Left lobe of liver (tissue), 2 donors: ENCODE measurements around the gene CSTF3. TPM values are rescaled to one million over a fixed set of nuclear protein-coding genes. Genes with fewer than 3 reads are reported as not detected.
"Not testable (repeated sequence)": the region's sequence is repeated elsewhere in the genome, so short reads cannot be mapped to it uniquely, and the experiment has no call there.

Experiments used
- ATAC-seq: fragments of 200-7000 bp; cut with Tn5 transposase; one replicate; pipeline ENCODE4 v1.9.1; 2020; ENCODE audit warnings: mild to moderate bottlenecking, moderate library complexity
- DNase-seq: peaks from one replicate; pipeline ENCODE4 v3.0.0-alpha.2; 2020; ENCODE audit warnings: low spot score
- total RNA-seq: library from RNA; stranded (reverse); gene quantifications from one replicate; pipeline ENCODE4 v1.2.1, GENCODE V29; 2021
- donor health status: DM: no; HTN: no; CAD: no; lungs with moderate emphysema.
- donor health status: DM: no; HTN: yes; CAD: no.

Gene CSTF3
- total RNA-seq, 1 donor from 2014 or later = 9.9 TPM

DNA sequence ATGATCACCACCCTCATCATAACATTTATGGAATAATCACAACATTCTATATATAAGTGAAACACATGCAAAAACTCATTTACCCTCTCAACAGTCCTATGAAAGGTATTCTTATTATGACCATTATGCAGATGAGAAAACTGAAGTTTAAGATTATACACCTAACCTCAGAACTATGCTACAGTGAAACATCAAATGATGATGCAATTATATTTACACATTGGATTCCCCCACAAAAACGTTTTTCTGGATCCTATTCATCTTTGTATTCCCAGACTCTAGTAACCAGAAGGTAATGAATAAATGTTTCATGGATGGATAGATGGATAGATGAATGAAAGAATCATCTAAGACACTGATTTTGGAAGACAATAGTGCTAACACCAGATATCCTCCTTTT is 67.1 kb downstream of the CSTF3 start:
- DNase-seq = no peak
- ATAC-seq = no peak

DNA sequence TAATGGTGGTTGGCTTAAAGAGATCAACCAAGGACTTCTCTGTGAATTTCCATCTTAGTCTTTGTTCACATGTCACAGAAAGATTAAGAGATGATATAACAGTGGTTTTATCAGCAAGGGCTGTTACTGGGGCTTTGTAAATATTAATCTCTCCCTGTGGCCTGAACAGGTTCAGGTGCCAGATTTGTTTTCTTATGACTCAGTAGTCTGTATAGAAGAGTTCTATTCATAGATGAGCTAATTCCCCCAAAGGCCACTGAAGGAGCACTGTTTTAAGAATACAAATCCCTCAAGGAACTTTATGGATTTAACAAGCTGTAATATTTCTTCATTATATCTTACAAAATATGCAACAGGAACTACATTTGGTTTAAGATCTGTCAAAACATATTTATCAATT is 71.5 kb downstream of the CSTF3 start:
- ATAC-seq = no peak
- no peak for DNase-seq

DNA sequence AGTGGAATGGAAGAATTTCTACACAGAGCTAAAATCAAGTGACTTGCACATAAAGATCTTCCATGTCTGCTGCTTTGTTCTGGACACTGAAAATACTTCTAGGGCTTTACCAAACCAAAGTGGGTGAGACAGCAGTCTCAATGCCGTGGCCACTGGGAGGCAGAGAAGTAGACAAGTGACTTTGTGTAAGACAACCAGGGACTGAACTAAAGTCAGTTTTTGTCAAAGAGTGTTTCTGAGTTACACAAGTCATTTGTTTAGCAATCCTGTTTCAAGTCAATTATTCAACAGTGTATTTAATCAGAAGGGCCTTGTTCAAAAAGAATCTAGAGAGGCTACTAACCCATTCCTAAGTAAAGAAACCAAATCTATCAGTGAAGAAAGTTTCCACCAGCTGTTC is 75.3 kb downstream of the CSTF3 start:
- DNase-seq (no peak), ATAC-seq (peak; percentile 71)

DNA sequence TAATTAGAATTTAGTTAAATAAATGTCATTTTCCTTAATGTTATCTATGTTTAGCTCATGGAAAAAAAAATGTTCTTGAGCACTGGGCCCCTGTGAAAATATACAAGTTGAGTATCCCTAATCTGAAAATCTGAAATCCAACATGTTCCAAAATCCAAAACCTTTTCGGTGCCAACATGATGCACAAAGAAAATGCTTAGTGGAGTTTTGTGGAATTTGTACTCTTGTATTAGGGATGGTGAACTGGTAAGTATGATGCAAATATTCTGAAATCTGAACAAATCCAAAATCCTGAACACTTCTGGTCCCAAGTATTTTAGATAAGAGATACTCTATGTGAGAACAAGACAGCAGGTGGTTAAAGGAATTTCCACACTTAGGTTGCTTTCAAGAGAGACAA is 77.4 kb downstream of the CSTF3 start:
- ATAC-seq (peak; percentile 24), DNase-seq (no peak)

DNA sequence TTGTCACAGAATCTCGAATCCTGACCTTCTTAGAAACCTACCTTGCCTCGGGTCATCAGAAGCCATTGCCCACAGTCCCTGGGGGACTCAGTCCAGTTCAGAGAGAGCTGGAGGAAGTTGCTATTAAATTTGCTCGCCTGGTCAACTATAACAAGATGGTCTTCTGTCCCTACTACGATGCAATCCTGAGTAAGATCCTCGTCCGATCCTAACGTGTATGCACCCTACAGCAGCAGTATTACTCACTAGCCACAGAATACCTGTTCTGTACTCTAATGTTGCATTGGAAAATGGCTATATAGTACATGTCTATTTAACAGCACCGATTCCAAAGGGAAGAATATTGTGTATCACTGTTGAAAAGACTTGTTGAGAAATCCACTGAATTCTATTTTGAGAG is 88.8 kb downstream of the CSTF3 start:
- ATAC-seq (no peak), DNase-seq (no peak)

DNA sequence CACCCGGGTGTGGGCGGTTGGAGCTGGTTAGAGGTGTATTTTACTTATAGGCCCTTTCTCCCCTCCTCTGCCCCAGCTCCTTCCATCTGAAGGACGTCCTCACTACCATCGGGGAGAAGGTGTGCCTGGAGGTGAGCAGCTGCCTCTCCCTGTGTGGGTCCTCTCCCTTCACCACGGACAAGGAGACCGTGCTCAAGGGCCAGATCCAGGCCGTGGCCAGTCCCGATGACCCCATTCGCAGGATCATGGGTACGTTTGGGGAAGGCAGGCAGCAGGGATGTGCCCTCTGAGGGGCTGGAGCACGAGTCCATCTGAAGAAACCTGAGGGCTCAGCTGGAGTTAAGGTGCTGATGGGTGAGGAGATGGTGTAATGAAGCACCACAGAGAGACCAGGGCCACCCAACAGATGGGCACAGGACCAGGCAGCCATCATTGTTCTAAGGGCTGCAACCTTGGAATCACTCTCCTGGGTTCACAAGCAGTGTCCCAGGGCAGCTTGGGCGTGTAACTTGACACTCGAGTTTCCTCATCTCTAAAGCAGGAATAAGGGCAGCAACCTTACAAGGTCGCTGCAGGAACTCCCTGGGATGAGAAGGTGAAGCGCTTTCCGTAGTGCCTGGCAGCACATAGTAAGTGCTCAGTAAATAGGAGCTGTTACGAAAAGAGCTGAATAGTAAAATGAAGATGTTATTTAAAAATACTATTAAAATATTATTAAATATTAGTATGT is 92.5 kb downstream of the CSTF3 start:
- ATAC-seq = no peak
- DNase-seq = no peak

DNA sequence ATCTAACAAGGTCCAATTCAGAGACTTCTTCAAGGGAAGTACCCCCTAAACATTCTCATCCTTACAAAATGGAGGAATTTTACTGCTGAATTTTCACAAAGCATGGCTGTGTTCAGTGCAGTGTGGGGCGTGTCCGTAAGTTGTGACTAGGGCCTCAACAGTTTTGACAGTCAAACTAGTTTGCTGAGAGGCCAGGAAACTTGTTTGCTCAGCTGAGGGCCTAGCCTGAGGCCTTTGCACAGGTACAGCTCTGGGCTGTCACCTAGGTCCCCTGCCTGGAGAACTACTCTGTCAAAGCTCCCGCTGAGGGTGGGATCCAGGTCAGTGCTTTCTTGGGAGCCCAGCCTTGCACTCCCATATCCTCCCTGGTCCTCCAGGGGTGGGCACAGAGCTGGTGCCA is 94.0 kb downstream of the CSTF3 start:
- DNase-seq (no peak), ATAC-seq (no peak)

DNA sequence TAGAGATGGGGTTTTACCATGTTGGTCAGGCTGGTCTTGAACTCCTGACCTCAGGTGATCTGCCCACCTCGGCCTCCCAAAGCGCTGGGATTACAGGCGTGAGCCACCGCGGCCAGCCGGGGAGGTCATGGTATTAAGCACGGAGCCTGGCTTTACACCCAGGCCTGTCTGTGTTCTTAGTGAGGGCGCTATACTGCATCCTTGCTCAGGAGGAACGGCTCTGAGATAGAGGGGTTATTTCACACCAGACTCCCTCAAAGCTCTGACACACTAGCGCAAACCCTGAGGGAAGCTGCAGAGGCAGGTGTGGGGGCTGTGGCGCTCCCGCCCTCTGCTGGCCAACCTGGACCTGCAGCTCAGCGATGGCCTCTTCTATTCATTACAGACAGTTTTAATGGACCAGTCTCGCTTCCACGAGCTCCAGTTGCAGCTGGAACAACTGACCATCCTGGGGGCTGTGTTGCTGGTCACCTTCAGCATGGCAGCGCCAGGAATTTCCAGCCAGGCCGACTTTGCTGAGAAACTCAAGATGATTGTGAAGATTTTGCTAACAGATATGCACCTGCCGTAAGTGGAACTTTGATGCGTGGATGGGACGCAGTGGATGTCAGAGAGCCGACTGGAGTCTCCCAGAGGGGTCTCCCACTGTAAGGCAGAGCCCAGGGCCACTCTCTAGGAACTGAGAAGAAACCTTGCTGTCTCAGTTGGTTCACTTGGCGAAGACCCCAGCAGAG is 95.7 kb downstream of the CSTF3 start:
- ATAC-seq (peak; percentile 93), DNase-seq (peak; percentile 77)

DNA sequence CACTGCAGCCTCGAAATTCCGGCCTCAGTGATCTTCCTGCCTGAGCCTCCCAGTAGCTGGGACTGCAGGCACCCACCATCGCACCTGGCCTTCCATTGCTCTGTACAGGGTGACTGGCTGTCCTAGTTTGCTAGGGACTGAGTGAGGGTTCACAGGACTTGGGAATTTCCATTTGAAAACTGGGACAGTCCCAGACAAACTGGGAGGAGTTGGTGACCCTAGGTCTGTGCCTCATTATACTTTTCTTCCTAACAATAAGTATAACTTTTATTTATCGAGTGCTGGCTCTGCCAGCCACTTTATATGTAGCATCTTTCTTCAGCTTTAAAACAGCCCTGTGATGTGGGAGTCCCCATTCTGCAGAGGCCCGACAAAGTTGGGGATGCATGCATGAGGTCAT is 96.4 kb downstream of the CSTF3 start:
- DNase-seq (no peak), ATAC-seq (no peak)

DNA sequence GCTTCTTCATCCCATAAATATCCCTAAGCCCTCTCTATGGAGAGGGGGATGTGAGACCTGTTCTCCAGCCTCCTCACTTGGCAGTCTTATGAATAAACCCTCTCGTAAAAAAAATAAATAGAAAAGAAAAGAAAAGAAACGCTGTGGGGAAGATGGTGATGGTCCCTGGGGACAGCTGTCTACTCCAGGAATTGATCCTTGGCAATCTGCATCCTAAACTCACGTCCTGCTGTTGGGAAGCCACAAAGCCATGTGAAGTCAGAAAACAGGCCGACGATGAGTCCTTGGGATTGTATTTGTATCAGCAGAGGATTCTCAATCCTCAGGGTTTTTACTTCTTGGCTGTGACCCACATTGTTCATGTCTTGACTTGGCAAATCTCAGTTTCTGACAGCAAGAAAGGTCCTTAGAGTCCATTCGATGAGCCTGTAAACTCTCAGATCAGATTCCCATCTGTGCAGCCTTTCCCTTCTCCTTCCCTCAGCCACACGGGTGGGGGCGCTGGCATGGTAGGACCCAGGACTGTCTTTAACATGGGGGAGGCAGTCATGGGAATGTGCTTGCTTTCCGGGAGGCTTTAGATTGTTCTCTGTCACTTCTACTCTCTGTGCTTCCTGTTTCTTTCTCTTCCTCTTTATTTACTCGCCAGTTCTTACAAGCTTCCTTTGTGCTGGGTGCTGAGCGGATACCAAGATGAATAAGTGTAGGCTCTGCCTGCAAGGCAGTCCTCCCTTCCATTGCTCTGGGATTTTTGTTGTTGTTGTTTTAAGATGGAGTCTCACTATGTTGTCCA is 97.1 kb downstream of the CSTF3 start:
- no peak for ATAC-seq
- no peak for DNase-seq

DNA sequence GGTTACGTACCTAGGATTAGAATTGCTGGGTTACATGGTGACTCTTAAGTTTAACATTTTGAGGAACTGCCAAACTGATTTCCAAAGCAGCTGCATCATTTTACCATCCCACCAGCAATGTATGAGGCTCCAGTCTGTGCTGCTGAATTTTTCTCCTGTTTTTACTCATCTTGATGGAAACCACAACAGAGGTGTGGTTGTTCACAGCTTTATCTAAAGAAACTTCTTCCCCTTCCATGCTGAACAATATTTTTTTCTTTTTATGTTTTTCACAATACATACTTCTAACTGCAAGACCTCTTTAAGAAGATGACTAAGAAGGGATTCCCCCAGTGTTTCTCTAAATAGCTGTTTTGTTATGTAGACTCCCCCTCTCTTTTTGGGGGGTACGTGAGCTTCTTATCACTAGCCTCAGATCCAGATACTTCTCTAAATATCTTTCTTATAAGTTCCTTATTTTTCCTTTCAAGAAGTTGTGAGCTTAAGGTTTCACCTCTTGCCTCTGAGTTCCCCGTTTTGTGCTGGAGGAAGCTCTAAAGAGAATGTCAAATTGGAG is 97.9 kb downstream of the CSTF3 start:
- ATAC-seq = no peak
- no peak for DNase-seq

DNA sequence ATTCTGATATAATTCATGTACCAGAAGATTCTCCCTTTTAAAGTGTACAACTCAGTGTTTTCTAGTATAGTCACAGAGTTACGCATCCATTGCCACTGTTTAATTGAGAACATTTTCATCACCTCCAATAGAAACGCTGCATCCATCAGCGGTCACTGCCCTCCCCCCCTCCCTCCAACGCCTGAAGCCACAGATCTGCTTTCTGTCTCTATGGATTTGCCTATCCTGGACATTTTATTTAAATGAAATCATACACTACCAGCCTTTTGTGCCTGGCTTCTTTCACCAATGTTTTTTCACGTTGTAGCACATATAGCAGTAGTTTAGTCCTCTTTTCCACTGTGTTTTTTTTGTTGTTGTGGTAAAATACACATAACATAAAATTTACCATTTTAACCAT is 99.1 kb downstream of the CSTF3 start:
- DNase-seq (no peak), ATAC-seq (no peak)

DNA sequence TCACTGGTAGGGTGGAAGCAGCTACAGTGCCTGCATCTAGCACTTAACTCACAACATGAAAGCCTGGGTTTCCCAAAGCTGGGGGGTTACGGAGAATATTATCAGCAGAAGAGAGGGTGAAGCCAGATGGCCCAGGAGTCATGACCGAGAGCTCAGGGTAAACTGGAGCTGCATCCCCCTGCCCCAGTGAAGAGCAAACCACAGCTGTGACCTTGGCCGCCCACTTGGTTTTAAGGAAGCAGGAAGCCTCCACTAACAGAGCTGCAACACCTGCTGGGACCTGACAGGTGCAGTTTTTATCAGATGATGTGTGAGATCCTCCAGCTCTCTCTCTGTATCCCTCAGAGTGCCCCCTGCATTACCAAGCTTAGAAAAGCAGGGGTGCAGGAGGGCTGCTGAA is 101.0 kb downstream of the CSTF3 start:
- ATAC-seq (no peak), DNase-seq (no peak)

DNA sequence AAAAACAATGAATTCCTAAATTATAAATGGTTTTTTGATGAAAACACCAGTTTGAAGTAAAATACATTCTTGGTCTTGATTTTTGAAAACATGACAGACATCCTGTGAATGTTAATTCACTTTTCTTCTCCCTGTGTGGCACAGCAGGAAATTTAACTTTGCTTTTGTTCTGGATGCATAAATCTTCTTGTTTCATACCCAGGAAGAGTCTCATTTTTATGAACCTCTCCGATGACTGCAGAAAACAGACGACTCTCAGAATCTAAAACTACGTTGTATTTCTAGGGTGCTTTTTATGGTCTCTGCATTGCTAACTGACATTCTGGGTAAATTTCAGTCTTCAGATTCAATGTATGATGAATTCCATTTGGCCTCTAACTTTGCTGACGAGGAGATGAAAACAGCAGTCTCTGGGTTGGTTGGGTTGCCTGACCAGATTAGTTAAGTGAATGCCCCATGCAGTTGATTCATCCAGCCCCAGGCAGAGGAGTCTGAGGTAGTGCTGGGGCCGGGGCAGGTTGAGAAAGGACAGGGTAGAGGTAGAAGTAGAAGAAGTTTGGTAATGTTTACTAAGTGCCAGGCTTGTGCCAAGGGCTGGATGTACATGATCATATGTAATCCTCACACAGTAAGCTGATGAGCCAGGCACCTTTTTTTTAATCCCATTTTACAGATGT is 101.8 kb downstream of the CSTF3 start:
- DNase-seq (no peak), ATAC-seq (no peak)

DNA sequence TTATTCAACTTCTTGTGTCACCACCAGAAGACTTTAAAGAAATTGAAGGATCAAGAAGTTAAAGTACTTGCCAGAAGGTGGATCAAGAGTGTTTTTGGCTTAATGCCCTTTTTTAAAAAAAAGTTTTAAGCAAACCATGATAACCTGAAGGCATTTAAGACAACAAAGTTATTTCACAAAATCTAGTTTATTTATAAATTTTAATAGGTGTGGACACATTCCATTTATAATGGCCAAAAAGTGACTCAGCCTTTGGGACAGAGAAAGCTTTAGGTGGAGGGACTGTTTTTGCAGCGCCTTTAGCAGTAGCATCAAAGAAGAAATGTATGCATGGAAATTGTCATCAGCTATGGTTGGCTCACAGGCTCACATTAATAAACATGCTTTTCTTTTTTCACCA is 104.0 kb downstream of the CSTF3 start:
- no peak for DNase-seq
- no peak for ATAC-seq

DNA sequence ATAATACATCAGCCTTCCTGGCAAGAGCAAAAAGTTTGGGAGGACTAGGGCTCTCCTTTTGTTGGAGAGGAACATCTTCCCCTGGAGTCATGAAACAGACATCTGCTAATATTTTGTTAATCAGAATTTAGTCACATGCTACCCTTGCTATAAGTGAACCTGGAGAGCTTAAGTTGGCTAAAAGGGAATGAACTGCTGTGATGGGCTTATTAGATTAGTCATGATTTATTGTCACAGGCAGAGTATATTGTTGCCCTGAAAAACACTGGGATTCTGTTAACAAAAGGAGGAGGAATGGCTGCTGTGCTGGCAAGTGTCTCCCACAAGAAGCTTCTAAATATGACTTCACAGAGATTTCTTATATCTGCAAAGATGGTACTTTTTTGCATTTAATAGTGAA is 105.9 kb downstream of the CSTF3 start:
- ATAC-seq = no peak
- no peak for DNase-seq

DNA sequence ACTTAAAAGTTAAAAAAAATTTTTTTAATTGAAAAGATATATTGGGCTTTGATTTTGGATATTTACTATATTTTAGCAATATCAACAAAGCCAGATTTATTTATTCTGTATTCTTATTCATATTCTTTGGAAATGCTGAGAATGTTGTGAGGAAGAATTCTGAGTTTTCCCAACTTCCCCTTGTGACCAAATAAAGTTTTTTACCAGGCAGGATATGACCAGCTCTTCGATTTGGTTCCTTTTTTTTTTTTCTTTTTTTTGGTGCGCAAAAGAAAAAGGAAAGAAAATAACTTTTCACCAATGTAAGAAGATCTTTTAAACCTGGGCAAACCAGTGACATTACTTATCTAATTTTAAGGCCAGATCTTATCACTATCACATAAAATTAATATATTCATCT is 109.0 kb downstream of the CSTF3 start:
- DNase-seq (no peak), ATAC-seq (no peak)

DNA sequence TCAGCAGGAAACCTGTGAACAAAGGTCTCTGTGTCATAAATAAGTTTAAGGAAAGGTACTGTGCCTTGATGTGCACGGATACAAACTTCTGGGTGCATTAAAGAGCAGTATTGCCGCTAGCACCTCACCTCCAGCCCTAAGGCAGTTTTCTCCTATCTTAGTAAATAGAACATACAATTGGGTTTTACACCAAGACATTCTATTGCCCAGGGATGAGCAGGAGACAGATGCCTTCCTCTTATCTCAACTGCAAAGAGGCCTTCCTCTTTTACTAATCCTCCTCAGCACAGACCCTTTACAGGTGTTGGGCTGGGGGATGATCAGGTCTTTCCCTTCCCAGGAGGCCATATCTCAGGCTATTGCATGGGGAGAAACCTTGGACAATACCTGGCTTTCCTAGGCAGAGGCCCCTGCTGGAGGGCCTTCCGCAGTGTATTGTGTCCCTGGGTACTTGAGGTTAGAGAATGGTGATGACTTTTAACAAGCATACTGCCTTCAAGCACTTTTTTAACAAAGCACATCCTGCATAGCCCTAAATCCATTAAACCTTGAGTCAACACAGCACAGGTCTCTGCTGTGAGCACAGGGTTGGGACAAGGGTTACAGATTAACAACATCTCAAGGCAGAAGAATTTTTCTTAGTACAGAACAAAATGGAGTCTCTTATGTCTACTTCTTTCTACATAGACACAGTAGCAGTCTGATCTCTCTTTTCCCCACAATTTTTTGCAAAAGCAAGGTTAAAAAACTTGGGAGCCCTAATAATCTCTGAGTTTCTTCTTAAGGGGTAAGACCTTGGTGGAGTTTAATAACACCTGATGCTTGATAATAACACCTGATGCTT is 111.5 kb downstream of the CSTF3 start:
- ATAC-seq, DNase-seq: not testable (repeated sequence)

DNA sequence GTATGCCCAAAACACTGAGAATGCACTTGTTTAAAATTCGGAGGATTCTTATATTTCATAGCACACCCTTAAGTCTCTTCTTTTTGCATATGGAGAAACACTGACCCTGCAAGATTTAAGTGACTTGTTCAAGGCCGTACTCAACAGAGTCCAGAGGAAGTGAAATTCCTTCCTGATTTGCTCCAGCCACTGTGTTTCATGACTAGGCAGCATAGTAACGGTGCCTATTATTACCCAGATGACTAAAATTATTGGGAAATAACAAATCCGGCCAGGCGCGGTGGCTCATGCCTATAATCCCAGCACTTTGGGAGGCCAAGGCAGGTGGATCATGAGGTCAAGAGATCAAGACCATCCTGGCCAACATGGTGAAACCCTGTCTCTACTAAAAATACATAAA is 112.6 kb downstream of the CSTF3 start:
- DNase-seq = not testable (repeated sequence)

More for the DNA sequence above, 112.6 kb downstream of the CSTF3 start:
- peak; percentile 38 for ATAC-seq
